Activated CD4-positive, CD25-positive, alpha-beta regulatory T cell treated with anti-CD3 and anti-CD28 coated beads, Interleukin-2, amount 50 U/mL, for 72 hours (primary cell): ENCODE results near the gene COLEC11.
"Not testable (repeated sequence)": the region's sequence is repeated elsewhere in the genome, so short reads cannot be mapped to it uniquely, and the experiment has no call there.

Experiments
- DNase-seq: peaks from one replicate; pipeline ENCODE4 v3.0.0; 2021

COLEC11 gene

DNA sequence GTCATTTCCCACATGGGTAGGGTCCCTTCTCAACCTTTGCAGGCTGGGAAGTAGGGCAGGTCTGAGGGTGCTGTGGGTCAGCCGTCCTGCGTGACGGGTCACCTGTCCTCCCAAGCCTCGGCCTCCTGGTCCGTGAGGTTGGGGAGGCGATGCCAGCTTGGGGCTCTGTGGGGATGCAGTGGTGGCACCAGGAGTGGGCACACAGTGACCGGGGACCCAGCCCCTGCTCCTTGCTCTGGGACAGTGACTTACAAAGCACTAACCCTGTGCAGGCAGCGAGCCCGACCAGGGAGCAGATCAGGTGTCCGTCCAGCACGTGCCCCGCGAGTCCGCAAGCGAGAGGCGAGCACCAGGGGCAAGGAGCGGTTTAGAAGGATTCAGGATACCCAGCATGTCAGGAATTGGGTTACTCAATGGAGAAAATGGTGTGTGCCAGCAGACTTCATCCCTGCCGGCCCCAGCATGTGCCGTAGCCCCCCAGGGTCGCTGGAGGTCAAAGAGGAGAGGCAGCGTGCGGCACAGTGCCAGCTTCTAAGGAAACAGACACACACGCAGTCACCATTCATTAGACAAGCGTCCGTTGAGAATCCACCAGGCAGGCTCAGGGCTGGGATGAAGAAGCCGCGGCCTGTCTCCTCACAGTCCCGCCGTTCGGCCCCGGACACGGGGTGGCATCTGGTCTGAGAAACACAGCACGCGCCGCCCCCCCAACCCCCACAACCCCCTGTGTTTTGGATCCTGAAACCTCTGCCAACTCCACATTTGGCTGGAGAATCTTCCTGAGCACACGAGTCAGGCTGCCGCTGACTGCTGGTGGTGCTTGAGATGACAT lies 11.7 kb downstream of the COLEC11 start:
- DNase-seq = no peak

DNA sequence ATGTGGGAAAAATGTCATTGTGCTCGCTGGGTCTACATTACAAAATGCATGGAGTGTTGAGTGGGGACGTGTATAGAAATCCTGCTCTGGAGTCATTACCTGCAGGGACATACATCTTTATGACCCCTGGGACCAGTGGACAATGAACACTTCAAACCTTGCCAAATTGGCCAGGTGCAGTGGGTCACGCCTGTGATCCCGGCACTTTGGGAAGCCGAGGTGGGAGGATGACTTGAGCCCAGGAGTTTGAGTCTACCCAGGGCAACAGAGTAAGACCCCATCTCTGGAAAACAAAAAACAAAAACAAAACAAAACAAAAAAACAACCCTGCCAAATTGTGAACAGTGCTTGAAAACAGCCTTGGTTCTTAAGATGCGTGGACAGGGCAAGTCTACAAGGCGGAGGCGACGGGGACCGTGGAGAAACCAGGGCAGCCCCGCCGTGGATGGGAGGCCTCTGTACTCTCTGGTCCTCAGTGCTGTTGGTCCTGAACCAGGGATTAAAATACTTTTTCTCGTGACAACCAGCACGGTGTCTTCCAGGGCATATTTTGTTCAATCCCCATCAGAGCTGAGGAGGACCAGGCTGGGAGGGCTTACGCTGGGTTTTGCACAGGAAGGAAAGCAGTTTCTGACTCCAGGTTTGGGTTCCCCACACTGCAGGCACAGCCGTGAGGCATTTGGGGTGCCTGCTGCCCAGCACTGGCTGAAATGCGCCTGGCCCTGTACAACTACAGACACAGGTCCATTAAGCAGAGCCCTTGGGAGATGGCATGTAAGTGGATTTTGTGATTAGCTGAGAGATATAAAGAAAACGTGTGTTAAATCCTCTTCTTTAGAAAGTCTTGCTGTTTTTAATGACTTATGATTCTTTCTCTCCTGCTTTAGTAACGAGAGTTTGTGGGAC lies 13.7 kb downstream of the COLEC11 start:
- no peak for DNase-seq

DNA sequence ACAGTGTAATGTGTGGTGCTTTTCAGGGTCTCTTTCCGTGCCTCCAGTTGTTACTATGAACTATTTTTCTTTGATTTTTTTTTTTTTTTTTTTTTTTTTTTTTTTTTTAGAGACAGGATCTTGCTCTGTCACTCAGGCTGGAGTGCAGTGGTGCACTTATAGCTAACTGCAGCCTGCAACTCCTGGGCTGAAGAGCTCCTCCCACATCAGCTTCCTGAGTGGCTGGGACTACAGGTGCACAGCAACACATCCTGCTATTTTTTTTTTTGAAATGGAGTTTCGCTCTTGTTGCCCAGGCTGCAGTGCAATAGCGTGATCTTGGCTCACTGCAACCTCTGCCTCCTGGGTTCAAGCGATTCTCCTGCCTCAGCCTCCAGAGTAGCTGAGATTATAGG lies 14.4 kb downstream of the COLEC11 start:
- DNase-seq = not testable (repeated sequence)

DNA sequence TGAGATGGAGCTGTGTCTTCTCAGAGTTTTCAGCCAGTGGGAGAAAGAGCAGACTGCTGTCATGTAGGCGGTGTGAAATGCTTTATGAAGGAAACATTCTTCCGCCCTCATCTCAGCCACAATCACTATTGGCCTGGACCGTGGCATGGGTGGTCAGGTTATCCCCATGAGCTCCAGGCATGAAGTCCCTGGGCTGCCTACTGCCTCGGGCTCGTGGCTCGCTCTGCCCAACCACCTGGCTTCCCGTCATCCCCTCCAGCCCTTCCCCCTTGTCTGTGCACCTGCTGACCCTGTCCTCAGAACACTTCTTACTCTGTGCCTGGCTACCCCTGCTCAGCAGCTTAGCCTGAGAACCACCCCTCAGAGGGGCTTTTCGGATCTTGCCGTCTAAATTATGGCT lies 15.5 kb downstream of the COLEC11 start:
- DNase-seq = no peak

DNA sequence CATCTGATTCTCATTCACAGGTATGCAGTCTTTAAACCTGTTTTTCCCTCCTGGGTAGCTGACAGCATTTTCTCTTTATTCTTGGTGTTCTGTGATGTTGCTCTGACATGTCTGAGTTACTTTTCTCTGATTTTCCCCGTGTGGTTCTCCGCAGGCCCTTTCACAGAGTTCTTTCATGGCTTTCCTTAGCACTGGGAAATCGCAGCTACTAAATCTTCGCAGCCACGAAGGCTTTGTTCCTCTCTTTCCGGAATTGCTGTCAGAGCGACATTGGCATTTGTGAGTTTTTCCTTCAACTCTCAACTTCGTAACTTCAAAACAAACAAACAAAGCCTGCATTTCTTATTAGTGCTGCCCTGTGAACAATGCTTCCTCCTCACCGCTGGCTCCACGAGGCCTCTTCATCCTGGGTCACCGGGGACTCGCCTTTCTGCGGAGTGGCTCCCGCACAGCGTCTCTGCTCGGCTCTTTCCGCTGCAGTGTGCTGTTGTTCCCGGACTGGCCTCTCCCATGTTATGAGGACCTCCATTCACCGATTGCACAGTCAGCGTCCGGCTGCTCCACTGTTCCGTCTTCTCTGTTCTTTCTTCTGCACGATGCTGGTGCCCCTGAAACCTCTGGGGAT lies 16.1 kb downstream of the COLEC11 start:
- no peak for DNase-seq

DNA sequence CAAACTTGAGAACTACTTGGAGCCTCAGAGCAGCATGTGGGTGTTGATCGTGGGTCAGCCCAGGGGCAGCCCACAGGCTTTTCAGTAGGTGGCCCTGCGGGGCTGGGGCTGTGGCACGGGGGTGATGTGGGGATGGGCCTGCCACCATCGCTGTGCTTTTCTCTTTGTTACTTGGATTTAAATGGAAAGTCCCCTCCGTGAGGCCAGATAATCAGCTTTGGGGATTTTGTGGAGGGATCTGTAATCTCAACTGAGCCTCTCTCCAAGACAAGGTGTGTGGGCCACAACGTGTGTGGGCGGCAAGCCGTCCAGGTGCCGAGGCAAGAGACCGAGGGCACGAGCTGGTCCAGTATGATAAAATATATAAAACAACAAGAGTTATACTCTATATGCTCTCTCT lies 16.7 kb downstream of the COLEC11 start:
- DNase-seq = no peak

DNA sequence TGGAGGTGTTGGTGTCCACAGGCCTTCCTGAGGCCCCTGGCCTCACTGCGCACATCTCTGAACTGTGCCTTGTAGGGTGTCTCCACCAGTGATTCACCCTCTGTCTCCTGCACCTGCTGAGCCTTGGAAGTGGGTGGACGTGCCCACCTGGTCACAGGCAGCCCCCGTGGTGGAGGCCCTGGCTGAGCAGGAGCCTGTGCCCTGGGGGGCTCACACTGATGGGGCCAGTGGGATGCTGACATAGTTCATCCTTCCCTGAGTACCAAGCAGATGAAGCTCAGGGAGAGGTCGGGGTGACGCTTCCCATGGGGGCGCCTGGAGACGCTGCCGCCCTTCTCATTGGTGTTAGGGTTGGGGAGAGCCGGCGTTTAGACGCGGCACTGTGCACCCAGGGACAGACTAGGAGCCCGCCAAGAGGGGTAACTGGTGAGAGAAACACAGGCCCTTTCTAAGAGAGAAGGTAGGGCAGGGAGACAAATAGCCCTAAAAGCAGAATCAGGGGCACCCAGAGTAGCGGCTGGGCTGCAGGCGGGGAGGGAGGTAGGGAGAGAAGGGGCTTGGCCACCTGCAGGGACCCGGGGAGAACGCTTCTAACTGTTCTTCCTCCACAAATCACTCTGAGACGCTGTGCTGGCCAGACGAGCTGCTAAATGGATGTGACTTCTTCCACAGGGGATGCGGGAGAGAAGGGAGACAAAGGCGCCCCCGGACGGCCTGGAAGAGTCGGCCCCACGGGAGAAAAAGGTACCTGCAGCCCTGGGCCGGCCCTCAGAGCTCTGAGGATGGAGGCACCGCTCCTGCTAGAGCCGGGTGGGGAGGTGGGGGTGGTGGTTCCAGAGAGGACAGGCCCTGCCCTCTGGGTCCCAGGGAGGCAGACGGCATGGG lies 18.0 kb downstream of the COLEC11 start:
- DNase-seq = no peak

DNA sequence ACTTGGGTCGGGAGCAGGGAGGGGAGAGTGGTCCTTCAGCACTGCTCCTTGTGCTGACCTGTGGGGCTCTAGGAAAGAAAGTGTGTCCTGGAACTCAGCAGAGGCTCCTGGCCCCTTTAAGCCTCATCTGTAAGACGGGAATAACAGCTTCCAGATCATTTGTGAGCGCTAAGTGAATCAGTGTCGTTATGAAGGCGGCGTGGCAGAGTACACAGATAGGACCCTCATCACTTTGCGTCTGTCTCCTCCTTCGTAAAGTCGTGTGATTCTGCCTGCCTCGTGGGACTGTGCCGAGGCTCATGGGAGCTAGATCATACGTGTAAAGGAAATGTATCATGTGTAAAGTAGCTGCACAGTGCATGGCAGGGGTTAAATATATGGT lies 18.6 kb downstream of the COLEC11 start:
- DNase-seq = no peak

DNA sequence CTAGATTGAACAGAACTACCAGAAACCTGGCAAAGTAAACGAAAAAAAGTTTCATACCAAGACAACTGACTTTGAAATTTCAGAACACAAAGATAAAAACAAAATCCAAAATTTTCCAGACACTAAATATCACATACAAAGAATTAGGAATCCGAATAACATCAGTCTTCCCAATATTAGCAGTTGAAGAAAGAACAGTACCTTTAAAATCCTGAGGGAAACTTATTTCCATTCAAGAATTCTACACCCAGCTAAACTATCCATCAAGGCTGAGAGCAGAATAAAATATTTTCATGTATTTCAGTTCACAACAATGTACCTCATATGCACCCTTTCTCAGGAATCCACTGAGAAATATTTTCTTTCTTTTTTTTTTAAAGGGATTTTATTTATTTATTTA lies 19.8 kb downstream of the COLEC11 start:
- DNase-seq = not testable (repeated sequence)

DNA sequence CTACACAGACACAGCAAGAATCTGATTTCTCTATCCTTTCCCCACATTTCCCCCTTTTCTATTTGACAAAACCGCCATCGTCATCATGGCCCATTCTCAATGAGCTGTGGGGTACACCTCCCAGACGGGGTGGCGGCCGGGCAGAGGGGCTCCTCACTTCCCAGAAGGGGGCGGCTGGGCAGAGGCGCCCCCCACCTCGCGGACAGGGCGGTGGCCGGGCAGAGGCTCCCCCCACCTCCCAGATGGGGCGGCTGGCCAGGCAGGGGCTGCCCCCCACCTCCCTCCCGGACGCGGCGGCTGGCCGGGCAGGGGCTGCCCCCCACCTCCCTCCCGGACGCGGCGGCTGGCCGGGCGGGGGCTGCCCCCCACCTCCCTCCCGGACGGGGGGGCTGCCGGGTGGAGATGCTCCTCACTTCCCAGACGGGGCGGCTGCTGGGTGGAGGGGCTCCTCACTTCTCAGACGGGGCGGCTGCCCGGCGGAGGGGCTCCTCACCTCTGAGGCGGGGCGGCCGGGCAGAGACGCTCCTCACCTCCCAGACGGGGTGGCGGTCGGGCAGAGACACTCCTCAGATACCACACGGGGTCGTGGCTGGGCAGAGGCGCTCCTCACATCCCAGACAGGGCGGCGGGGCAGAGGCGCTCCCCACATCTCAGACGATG lies 20.8 kb downstream of the COLEC11 start:
- not testable (repeated sequence) for DNase-seq

DNA sequence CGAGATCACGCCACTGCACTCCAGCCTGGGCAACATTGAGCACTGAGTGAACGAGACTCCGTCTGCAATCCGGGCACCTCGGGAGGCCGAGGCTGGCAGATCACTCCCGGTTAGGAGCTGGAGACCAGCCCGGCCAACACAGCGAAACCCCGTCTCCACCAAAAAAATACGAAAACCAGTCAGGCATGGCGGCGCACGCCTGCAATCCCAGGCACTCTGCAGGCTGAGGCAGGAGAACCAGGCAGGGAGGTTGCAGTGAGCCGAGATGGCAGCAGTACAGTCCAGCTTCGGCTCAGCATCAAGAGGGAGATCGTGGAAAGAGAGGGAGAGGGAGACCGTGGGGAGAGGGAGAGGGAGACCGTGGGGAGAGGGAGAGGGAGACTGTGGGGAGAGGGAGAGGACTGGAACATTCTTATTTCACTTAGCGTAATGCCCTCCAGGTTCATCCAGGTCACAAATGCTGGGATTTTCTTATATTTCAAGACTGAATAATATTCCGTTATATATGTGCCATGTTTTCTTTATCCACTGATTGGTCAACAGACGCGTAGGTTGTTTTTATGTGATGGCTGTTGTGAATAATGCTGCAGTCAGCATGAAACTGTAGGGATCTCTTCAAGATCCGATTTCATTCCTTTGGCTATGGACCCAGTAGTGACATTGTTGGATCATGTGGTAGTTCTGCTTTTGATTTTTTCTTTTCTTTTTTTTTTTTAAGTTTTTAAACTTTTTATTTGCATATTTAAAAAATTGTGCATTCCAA lies 21.7 kb downstream of the COLEC11 start:
- DNase-seq = not testable (repeated sequence)

DNA sequence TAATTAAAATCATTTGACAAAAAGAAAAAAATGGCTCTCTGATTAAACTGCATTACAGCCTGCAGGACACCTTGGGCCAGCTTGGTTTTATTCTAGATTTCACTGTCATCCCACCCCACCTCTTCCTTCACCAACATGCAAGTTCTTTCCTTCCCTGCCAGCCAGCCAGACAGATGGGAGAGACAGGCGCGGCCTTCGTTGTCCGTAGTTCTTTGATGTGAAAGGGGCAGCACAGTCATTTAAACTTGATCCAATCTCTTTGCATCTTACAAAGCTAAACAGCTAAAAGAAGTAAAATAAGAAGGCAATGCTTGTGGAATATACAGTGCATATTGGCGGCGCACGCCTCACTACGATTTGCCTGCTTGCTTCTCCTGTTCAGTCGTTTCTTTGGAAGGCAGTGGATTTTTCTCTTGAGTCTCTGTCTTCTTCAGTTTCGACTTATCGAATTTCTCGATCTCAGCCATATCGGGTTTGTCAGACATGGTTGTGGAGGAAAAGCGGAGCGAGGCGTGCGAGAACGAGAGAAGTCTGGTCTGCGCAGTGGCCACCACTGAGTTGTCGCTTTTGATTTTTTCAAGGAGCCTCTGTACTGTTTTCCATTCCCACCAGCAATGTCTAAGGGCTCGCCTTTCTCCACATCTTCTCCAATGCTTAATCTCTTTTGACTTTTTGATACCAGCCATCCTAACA lies 22.4 kb downstream of the COLEC11 start:
- no peak for DNase-seq

DNA sequence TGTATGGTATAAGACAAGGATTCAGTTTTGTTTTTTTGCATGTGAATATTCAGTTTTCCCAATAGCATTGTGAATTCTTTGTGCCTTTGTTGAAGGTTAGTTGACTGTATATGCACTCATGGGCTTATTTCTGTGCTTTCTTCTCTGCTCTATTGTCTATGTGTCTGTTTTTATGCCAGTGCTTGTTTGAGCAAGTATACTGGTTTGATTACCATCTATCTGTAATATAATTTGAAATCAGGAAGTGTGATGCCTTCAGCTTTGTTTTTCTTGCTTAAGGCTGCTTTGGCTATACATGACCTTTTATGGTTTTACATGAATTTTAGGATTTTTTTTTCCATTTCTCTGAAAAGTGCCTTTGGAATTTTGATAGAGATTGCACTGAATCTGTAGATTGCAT lies 23.5 kb downstream of the COLEC11 start:
- DNase-seq = no peak

DNA sequence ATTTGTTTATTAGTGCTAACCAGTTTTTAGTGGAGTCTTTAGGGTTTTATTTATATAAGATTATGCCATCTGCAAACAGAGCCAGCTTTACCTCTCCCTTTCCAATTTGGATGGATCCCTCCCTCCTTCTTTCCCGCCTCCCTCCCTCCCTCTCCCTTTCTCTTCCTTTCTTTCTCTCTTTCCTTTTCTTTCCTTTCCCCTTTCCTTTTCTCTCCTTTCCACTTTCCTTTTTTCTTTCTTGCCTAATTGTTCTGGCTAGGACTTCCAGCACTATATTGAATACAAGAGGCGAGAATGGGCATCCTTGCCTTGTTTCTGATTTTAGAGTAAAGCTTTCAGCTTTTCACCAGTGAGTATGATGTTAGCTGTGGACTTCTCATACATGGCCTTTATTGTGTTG lies 24.1 kb downstream of the COLEC11 start:
- no peak for DNase-seq

DNA sequence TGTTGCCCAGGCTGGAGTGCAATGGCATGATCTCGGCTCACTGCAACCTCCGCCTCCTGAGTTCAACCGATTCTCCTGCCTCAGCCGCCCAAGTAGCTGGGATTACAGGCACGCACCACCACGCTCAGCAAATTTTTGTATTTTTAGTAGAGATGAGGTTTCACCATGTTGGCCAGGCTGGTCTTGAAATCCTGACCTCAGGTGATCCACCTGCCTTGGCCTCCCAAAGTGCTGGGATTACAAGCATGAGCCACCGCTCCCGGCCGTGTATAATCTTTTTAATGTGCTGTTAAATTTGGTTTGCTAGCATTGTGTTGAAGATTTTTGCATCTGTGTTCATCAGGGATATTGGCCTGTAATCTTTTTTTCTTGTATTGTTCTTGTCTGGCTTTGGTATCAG lies 24.7 kb downstream of the COLEC11 start:
- DNase-seq = not testable (repeated sequence)

DNA sequence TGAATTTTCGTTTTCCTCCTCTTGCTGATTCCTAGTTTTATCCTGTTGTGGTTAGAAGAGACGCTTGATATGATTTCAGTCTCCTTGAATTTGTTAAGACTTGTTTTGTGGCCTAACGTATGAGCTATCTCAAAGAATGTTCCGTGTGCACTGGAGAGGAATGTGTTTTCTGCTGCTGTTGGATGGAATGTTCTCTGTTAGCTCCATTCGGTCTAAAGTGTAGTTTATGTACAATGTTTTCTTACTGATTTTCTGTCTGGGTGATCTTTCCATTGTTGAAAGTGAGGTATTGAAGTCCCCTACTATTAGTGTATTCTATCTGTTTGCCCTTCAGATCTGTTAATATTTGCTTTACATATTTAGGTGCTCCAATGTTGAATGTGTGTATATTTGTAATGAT lies 25.9 kb downstream of the COLEC11 start:
- DNase-seq = no peak

DNA sequence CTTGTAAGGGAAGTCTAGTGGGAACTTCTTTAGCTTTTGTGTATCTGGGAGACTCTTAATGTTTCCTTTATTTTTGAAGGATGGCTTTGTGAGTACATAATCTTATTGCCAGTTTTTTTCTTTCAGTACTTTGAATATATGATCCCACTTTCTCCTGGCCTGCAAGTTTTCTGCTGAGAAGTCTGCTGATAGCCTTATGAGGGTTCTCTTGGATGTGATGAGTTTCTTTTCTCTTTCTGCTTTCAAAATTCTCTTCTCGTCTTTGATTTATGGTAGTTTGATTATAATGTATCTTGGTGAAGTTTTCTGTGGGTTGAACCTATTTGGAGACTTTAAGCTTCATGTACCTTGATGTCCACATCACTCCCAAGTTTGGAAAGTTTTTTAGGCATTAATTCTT lies 28.1 kb downstream of the COLEC11 start:
- no peak for DNase-seq

DNA sequence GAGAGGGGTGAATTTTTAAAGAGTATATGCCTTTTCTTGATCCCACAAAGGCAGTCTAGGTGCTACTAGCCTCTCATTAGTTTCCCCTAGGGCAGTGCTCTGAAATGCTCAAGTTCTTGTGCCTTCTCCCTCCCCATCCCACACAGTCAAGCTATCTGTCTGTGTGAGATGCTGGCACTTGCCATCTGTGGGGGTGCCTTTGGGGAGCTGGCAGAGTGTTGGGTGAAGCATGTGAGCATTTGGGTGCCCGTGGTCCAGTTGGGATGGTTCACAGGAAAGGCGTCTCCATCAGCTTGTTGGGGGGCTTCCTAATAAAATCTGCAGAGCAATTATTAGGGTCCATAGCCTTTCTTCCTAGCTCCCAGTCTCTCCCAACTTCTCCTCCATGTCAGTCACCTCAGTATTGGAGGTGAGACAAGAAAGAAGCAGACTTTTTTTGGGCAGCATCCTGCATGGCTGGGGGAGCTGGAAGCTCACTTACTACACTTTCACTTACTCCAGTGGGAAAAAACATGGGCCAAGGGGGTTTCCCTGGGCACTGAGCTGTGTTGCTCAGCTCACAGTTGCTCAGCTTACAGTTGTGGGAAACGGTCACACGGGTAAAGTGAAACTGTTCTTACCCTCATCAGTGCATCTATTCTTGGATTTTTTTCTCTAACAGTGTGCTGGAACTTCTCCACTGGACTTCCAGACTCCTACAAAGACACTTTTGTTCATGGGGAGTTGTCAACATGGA lies 29.3 kb downstream of the COLEC11 start:
- peak; percentile 20 for DNase-seq

DNA sequence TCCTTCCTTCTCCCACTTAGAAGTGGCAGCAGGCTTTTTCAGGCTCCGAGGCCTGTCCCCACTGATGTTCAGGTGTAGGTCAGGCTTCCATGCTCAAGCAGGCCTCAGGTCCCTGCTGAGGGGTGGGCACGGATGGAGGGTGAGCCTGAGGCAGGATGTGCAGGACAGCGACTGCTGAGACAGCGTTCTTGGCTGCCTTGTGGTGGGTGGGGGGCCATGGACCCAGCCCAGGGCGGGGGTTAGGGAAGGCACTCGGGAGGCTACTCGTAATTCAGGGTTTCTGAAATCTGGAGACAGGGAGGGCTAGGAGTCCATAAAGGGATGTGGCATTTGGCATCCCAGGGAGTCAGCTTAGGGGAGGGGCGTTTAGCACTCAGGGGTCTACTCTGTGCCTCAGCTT lies 30.3 kb downstream of the COLEC11 start:
- DNase-seq = no peak
